Esophagus squamous epithelium (tissue), 5 donors: ENCODE measurements around the gene SVIL. TPM values are rescaled to one million over a fixed set of nuclear protein-coding genes. Genes with fewer than 3 reads are reported as not detected.

Source experiments
- DNase-seq: peaks from one replicate; lab custom pipeline; 2025; lab: John Stamatoyannopoulos, UW
- H3K27ac ChIP-seq, 4 donors: fragments of 200-600 bp; sonication (generic); one replicate each; pipeline ENCODE4 v1.5.1; 2016 to 2019; ENCODE audit warnings: mild to moderate bottlenecking in 1 of 4
- H3K27me3 ChIP-seq, 4 donors: fragments of 200-600 bp; sonication (generic); 1 replicate in 3 of 4; 2 replicates in 1 of 4; pipeline versions ENCODE4 v1.5.1 to v1.6.0; 2017 to 2021; ENCODE audit warnings: antibody characterized with exemption in 1 of 4
- H3K36me3 ChIP-seq, 3 donors: fragments of 200-600 bp; sonication (generic); one replicate each; pipeline ENCODE4 v1.5.1; 2016 to 2019
- H3K4me1 ChIP-seq, 3 donors: fragments of 200-600 bp; sonication (generic); one replicate each; pipeline ENCODE4 v1.5.1; 2017 to 2019
- H3K4me3 ChIP-seq, 4 donors: fragments of 200-600 bp; sonication (generic); 1 replicate in 3 of 4; 2 replicates in 1 of 4; pipeline ENCODE4 v1.5.1; 2016 to 2019; ENCODE audit warnings: mild to moderate bottlenecking in 2 of 4, moderate library complexity in 1 of 4
- H3K9me3 ChIP-seq, 3 donors: fragments of 200-600 bp; sonication (generic); one replicate each; pipeline ENCODE4 v1.5.1; 2016 to 2019
- POLR2A ChIP-seq, 4 donors: fragments of 450-650 bp; IDR thresholded peaks; one replicate each; pipeline ENCODE4 v1.6.1; 2017; ENCODE audit warnings: antibody characterized with exemption in 4 of 4, mild to moderate bottlenecking in 4 of 4, moderate library complexity in 3 of 4
- WGBS, 2 donors: methylation state at CpG; one replicate each; pipeline ENCODE4 v1.1.5; 2018; 5-methylcytosine and 5-hydroxymethylcytosine counted together
- intact Hi-C: fragments of 100-400 bp; cut with DNase I; formaldehyde crosslinking; loops from one replicate; pipeline ENCODE4 v1.15.0; 2022
- total RNA-seq, 4 donors: library from RNA; depleted of rRNA; stranded (reverse); fragments of >200 nt; gene quantifications; one replicate each; pipeline ENCODE4 v1.1.0, GENCODE V29; 2016
- TF ChIP-seq, protein P1 (sequence below), 6 experiments: fragments of 450-650 bp in 4 of 6; fragments of 200-600 bp in 2 of 6; sonication (generic) in 2 of 6; IDR thresholded peaks; one replicate each; pipeline ENCODE4 v1.5.1; 2016 to 2019; ENCODE audit warnings: antibody characterized with exemption in 6 of 6, mild to moderate bottlenecking in 4 of 6, moderate library complexity in 4 of 6
- donor health status: DM: yes; HTN: yes; CAD: no.

Gene SVIL
- total RNA-seq, 4 donors from 2014 or later: 71.1 to 227 (median 147) TPM

DNA sequence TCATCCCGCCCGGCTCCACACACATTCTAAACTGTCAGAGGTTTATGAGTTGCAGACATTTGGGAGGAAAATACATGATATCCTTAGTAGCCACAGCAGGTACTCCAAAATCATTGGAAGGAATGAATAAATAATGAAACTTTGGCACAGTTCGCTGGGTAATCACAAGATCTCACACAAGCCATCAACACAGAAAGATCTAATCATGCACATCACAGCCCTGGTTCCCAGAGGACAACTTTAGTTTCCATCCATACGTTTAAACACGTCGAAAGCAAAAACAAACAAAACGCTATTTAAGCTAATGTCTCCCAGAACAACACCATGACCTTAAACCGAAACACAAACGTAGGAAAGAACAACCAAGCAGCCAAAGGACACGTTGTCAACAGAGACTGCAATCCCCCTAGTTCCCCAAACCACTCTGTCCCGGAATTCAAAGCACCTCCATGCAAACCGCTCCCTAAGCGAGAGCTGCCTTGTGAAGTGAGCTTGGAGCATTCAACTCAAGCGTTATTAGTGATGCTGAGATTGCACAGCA is 12.3 kb downstream of the SVIL start:
- no peaks in the 10 kb centered on the region for H3K9me3 ChIP-seq
- H3K4me1 ChIP-seq: peaks cover 31 to 76% (median 44%) of the 10 kb centered on the region in 3 donors
- intact Hi-C loops: no loop called here
- no peak for TF ChIP-seq POLR2A (IDR thresholded peaks at IDR 0.05)
- TF ChIP-seq, protein P1, sequence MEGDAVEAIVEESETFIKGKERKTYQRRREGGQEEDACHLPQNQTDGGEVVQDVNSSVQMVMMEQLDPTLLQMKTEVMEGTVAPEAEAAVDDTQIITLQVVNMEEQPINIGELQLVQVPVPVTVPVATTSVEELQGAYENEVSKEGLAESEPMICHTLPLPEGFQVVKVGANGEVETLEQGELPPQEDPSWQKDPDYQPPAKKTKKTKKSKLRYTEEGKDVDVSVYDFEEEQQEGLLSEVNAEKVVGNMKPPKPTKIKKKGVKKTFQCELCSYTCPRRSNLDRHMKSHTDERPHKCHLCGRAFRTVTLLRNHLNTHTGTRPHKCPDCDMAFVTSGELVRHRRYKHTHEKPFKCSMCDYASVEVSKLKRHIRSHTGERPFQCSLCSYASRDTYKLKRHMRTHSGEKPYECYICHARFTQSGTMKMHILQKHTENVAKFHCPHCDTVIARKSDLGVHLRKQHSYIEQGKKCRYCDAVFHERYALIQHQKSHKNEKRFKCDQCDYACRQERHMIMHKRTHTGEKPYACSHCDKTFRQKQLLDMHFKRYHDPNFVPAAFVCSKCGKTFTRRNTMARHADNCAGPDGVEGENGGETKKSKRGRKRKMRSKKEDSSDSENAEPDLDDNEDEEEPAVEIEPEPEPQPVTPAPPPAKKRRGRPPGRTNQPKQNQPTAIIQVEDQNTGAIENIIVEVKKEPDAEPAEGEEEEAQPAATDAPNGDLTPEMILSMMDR (IDR thresholded peaks at IDR 0.05): no peak
- no peak for DNase-seq
- H3K4me3 ChIP-seq: no peak overlapping the region
- no peaks in the 10 kb centered on the region for H3K36me3 ChIP-seq
- WGBS, 2 donors: 52 to 63% methylated on average over 14 of the region's 14 CpGs
- H3K27me3 ChIP-seq: no peaks in the 10 kb centered on the region
- H3K27ac ChIP-seq: peak overlapping the region; percentile 28 to 74 (median 44)

DNA sequence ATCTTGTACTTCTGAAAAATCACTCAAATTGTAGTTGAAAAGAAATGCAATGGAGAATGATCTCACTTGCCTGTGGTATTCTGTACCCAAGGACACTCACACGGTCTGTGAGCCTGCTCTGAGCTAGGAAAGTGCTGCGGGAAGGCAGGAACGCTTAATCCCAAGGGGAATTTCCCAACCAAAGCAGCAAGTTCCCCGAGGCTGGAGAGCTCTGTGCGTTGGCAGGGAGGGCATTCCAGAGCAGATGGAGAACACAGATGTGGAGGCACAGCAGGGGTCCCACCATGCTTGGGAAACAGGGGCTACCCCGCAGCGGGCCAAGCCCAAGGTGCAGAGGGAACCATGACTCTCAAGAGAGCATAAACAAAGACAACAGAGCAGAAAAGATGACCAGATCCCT is 13.6 kb downstream of the SVIL start:
- TF ChIP-seq, protein P1 (IDR thresholded peaks at IDR 0.05): no peak
- TF ChIP-seq POLR2A (IDR thresholded peaks at IDR 0.05): no peak
- H3K4me3 ChIP-seq: no peak overlapping the region
- H3K36me3 ChIP-seq: no peaks in the 10 kb centered on the region
- WGBS, 2 donors: 24 to 35% methylated on average over 7 of the region's 7 CpGs
- H3K4me1 ChIP-seq: peaks cover 28 to 71% (median 42%) of the 10 kb centered on the region in 3 donors
- DNase-seq: no peak
- H3K27me3 ChIP-seq: no peaks in the 10 kb centered on the region
- intact Hi-C loops: no loop called here
- H3K27ac ChIP-seq: peak overlapping the region; percentile 55 to 79 (median 74)
- no peaks in the 10 kb centered on the region for H3K9me3 ChIP-seq

DNA sequence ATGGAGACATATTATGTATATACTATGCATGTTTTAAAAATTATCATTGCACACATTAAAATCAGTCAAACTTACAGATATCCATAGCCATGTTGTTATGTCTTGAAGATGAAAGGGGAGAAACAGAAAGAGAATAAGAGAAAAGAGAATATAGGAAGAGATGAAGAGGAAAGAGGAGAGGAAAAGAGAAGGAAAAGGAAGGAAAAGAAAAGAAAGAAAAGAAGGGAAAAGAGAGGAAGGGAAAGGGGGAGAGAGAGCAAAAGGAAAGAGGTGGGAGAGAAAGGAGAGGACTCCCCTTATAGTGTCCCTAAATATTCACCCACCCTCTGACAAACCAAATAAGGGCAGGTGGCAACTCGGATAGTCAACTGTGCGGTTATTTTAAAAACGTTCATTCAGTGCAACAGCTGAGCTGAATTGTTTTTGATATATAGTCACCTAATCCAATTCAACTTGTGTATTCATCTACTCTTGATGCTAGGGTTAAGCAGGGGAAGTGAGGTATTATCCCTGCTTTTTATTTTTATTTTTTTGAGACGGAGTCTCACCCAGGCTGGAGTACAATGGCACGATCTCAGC is 14.6 kb downstream of the SVIL start:
- Histone ChIP-seq H3K9me3 (no peaks in the 10 kb centered on the region), H3K27me3 (no peaks in the 10 kb centered on the region), H3K4me3 (no peak overlapping the region), H3K4me1 (peaks cover 28 to 80% (median 42%) of the 10 kb centered on the region in 3 donors), H3K36me3 (no peaks in the 10 kb centered on the region), H3K27ac (peak overlapping the region; percentile 49 to 79 (median 64))
- DNase-seq: no peak
- WGBS, 2 donors: 66 to 69% methylated on average over 5 of the region's 5 CpGs
- TF ChIP-seq POLR2A (IDR thresholded peaks at IDR 0.05): no peak
- TF ChIP-seq, protein P1 (IDR thresholded peaks at IDR 0.05): no peak
- intact Hi-C loops: no loop called here

DNA sequence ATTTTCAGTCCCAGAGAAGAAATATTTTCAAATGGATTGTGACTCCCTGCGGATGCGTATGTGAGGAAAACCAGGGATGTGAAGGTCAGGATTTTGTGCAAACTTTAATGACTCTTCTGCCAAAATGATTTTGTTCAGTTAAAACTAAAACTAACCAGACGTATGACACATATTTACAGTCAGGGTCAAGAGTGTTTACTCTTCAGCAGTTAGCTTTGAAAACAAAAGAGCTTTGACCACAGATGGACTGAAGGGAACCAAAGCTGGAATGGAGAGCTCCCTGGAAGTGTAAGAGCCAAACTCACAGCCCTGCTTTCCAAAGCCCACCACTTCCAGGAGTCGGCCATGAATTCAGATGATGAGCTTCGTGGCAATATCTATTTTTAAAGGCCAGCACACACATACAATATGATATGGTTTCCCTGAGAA is 15.5 kb downstream of the SVIL start:
- Histone ChIP-seq H3K36me3 (no peaks in the 10 kb centered on the region), H3K27ac (peak overlapping the region; percentile 50 to 79 (median 76)), H3K9me3 (no peaks in the 10 kb centered on the region), H3K4me1 (peaks cover 28 to 80% (median 42%) of the 10 kb centered on the region in 3 donors), H3K27me3 (no peaks in the 10 kb centered on the region), H3K4me3 (peak overlapping the region in 1 of 4 donors; percentile 1)
- no peak for DNase-seq
- intact Hi-C loops: loop anchor here (10.0 kb wide), 1 partner anchor 116 kb away; no protein-coding TSS in a partner anchor
- TF ChIP-seq, protein P1 (IDR thresholded peaks at IDR 0.05): no peak
- no peak for TF ChIP-seq POLR2A (IDR thresholded peaks at IDR 0.05)
- WGBS, 2 donors: 62 to 73% methylated on average over 5 of the region's 5 CpGs
